A549 (cell line): ENCODE results near the gene PNPLA6. TPM values are rescaled to one million over a fixed set of nuclear protein-coding genes. Genes with fewer than 3 reads are reported as not detected.

Experiments
- ATAC-seq, 2 experiments: fragments of 200-7000 bp in 1 of 2; fragments of >200 bp in 1 of 2; cut with Nextera tagmentation in 1 of 2; cut with Tn5 transposase in 1 of 2; 3 replicates each; pipeline versions ENCODE4 v1.8.0 to v1.9.1; 2018 to 2020; ENCODE audit warnings: mild to moderate bottlenecking in 1 of 2, moderate library complexity in 1 of 2
- CTCF ChIA-PET: fragments of 300-600 bp; sonication (Branson Sonifier 250); formaldehyde crosslinking; extraction: SDS; loops from one replicate; lab custom pipeline; 2021; ENCODE audit warnings: antibody characterized with exemption, inconsistent platforms; lab: Yijun Ruan, JAX
- POLR2A ChIA-PET: fragments of 350-600 bp; formaldehyde crosslinking; extraction: SDS; loops from one replicate; lab custom pipeline; 2021; ENCODE audit warnings: antibody characterized with exemption, inconsistent platforms; lab: Yijun Ruan, JAX
- DNase-seq, 2 experiments: peaks; one replicate each; pipeline versions ENCODE4 v3.0.0 to v3.0.0-alpha.2; 2011 to 2016; ENCODE audit warnings: low read depth in 1 of 2, low spot score in 1 of 2
- FAIRE-seq: peaks from 2 replicates; lab custom pipeline; 2011; peaks lifted over from hg19 to GRCh38; lab: Jason Lieb, UNC
- H3K27ac ChIP-seq, 2 experiments: fragments of >200 bp; sonication (Bioruptor Twin); formaldehyde crosslinking; 3 replicates each; pipeline ENCODE4 v1.5.1; 2016 to 2017
- H3K4me1 ChIP-seq: fragments of >200 bp; sonication (Bioruptor Twin); formaldehyde crosslinking; 3 replicates; pipeline ENCODE4 v1.6.1; 2016
- H3K4me2 ChIP-seq: fragments of >200 bp; sonication (Bioruptor Twin); formaldehyde crosslinking; 3 replicates; pipeline ENCODE4 v1.6.1; 2016
- H3K4me3 ChIP-seq: fragments of >200 bp; sonication (Bioruptor Twin); formaldehyde crosslinking; 3 replicates; pipeline ENCODE4 v1.5.1; 2016
- H3K9me3 ChIP-seq: fragments of >200 bp; sonication (Bioruptor Twin); formaldehyde crosslinking; 3 replicates; pipeline ENCODE4 v1.6.1; 2016
- BHLHE40 ChIP-seq: IDR thresholded peaks from 2 replicates; pipeline ENCODE4 v1.6.1; 2012; ENCODE audit warnings: low read depth, low read length, inconsistent platforms
- CEBPB ChIP-seq, 2 experiments: fragments of >200 bp in 1 of 2; sonication (Bioruptor Twin) in 1 of 2; formaldehyde crosslinking in 1 of 2; IDR thresholded peaks; 2 replicates each; pipeline ENCODE4 v1.6.1; 2012 to 2016
- ESRRA ChIP-seq: fragments of 150-350 bp; IDR thresholded peaks from 2 replicates; pipeline ENCODE4 v1.6.1; 2014; ENCODE audit warnings: mild to moderate bottlenecking, low read length, borderline replicate concordance
- FOSL2 ChIP-seq, 2 experiments: fragments of 450-650 bp in 1 of 2; fragments of >200 bp in 1 of 2; sonication (Bioruptor Twin) in 1 of 2; formaldehyde crosslinking; IDR thresholded peaks; 2 replicates each; pipeline versions ENCODE4 v1.5.0 to v1.6.1; 2016 to 2020; ENCODE audit warnings: mild to moderate bottlenecking in 1 of 2, moderate library complexity in 1 of 2
- FOXS1 ChIP-seq: fragments of 250-450 bp; sonication (Bioruptor Pico); IDR thresholded peaks from 2 replicates; pipeline ENCODE4 v1.5.0; 2020; ENCODE audit warnings: mild to moderate bottlenecking, moderate library complexity
- GATA3 ChIP-seq: IDR thresholded peaks from 2 replicates; pipeline ENCODE4 v1.6.1; 2012; ENCODE audit warnings: borderline replicate concordance
- NFE2L2 ChIP-seq: fragments of 150-350 bp; conservative IDR thresholded peaks from 2 replicates; pipeline ENCODE4 v1.6.1; 2014; ENCODE audit warnings: low read length
- NPAS2 ChIP-seq: fragments of 250-450 bp; sonication (Bioruptor Pico); IDR thresholded peaks from 2 replicates; pipeline ENCODE4 v1.8.0; 2022; ENCODE audit warnings: mild to moderate bottlenecking, moderate library complexity, borderline replicate concordance
- NR3C1 ChIP-seq: fragments of >200 bp; sonication (Bioruptor Twin); formaldehyde crosslinking; IDR thresholded peaks from 3 replicates; pipeline ENCODE4 v1.6.1; 2017
- POLR2AphosphoS2 ChIP-seq: conservative IDR thresholded peaks from 2 replicates; pipeline ENCODE4 v1.6.1; 2012; ENCODE audit warnings: low read length, improper control_type of control experiment, inconsistent platforms
- RFX5 ChIP-seq: fragments of 450-650 bp; IDR thresholded peaks from 2 replicates; pipeline ENCODE4 v1.7.1; 2014; ENCODE audit warnings: antibody characterized with exemption, mild to moderate bottlenecking, moderate library complexity
- RNF2 ChIP-seq: fragments of 200-600 bp; sonication (generic); IDR thresholded peaks from 2 replicates; pipeline ENCODE4 v1.6.1; 2016; ENCODE audit warnings: low read depth, mild to moderate bottlenecking, antibody characterized with exemption, moderate library complexity, borderline replicate concordance
- SREBF2 ChIP-seq: fragments of 450-650 bp; IDR thresholded peaks from 2 replicates; pipeline ENCODE4 v1.6.1; 2014; ENCODE audit warnings: mild to moderate bottlenecking, moderate library complexity
- TFCP2L1 ChIP-seq: fragments of 250-450 bp; sonication (Bioruptor Pico); IDR thresholded peaks from 2 replicates; pipeline ENCODE4 v1.5.0; 2021; ENCODE audit warnings: mild to moderate bottlenecking
- TP53 ChIP-seq: fragments of 250-450 bp; sonication (Bioruptor Pico); IDR thresholded peaks from 2 replicates; pipeline ENCODE4 v1.5.0; 2021; ENCODE audit warnings: mild to moderate bottlenecking, moderate library complexity
- ZSCAN20 ChIP-seq: fragments of 250-450 bp; sonication (Bioruptor Pico); IDR thresholded peaks from 2 replicates; pipeline ENCODE4 v1.8.0; 2022; ENCODE audit warnings: mild to moderate bottlenecking, moderate library complexity
- WGBS: methylation state at CpG from one replicate; pipeline ENCODE4 v1.1.6; 2017; ENCODE audit errors: missing lambda C conversion rate; 5-methylcytosine and 5-hydroxymethylcytosine counted together
- polyA plus RNA-seq, 4 experiments: library from polyadenylated mRNA; depleted of rRNA in 3 of 4; stranded (reverse); fragments of >200 nt; fragmentation: RNase III in 1 of 4; extraction: RNeasy Plus Mini Kit Qiagen cat#74134 plus additional on column Dnase treatment in 1 of 4; gene quantifications; 2 replicates in 3 of 4; 3 replicates in 1 of 4; pipeline ENCODE4 v1.2.3, GENCODE V29; 2011 to 2017
- TF ChIP-seq, protein P1 (sequence below): fragments of >200 bp; sonication (Bioruptor Twin); formaldehyde crosslinking; IDR thresholded peaks from 3 replicates; pipeline ENCODE4 v1.5.1; 2016
- TF ChIP-seq, protein P2 (sequence below): IDR thresholded peaks from 2 replicates; pipeline ENCODE4 v1.6.1; 2012

Gene PNPLA6
- polyA plus RNA-seq, 2 of the 4 experiments (the other 2 are of a cell fraction), result 17.0 to 58.1 TPM

DNA sequence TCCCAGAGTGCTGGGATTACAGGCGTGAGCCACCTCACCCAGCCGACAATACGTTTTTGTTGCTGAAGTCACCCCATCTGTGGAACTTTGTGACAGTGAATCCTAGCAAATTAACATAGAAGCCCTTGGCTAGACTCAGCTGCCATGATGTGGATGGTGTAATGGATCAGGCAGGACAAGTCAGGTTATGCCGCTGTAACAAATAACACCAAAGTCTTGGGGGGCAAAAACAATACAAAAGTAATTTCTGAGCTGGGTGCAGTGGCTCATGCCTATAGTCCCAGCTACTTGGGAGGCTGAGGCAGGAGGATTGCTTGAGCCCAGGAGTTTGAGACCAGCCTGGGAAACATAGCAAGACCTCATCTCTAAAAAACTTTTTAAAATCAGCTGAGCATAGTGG lies 29.3 kb downstream of the PNPLA6 start:
- H3K4me2 ChIP-seq, result no peak overlapping the region
- CTCF ChIA-PET, result interaction anchor here (1.1 to 5.3 kb wide), 2 partner anchors 116 to 235 kb away, joined by 3 to 45 read pairs; partner anchors contain the start of gene TRAPPC5
- no peak overlapping the region for H3K4me3 ChIP-seq
- POLR2A ChIA-PET, result interaction anchor here (1.1 kb wide), 1 partner anchor 65 kb away, joined by 3 read pairs; the partner anchor contains the start of genes PET100 and XAB2
- no peak overlapping the region for H3K27ac ChIP-seq
- ATAC-seq (no peak), FAIRE-seq (no peak), DNase-seq (no peak)
- TF ChIP-seq RNF2, result no peak
- TF ChIP-seq FOXS1 (CRISPR knock-in tag), result no peak
- no peak for TF ChIP-seq GATA3
- TF ChIP-seq NPAS2 (CRISPR knock-in tag), result no peak
- no peak for TF ChIP-seq POLR2AphosphoS2
- TF ChIP-seq TFCP2L1 (CRISPR knock-in tag), result no peak
- no peak for TF ChIP-seq SREBF2
- no peak for TF ChIP-seq NFE2L2
- no peak for TF ChIP-seq RFX5
- TF ChIP-seq ESRRA, result no peak
- TF ChIP-seq, protein P1, sequence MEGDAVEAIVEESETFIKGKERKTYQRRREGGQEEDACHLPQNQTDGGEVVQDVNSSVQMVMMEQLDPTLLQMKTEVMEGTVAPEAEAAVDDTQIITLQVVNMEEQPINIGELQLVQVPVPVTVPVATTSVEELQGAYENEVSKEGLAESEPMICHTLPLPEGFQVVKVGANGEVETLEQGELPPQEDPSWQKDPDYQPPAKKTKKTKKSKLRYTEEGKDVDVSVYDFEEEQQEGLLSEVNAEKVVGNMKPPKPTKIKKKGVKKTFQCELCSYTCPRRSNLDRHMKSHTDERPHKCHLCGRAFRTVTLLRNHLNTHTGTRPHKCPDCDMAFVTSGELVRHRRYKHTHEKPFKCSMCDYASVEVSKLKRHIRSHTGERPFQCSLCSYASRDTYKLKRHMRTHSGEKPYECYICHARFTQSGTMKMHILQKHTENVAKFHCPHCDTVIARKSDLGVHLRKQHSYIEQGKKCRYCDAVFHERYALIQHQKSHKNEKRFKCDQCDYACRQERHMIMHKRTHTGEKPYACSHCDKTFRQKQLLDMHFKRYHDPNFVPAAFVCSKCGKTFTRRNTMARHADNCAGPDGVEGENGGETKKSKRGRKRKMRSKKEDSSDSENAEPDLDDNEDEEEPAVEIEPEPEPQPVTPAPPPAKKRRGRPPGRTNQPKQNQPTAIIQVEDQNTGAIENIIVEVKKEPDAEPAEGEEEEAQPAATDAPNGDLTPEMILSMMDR, result no peak
- H3K9me3 ChIP-seq, result no peaks in the 10 kb centered on the region
- WGBS, result 63% methylated on average over 4 of the region's 4 CpGs
- H3K4me1 ChIP-seq, result no peaks in the 10 kb centered on the region

DNA sequence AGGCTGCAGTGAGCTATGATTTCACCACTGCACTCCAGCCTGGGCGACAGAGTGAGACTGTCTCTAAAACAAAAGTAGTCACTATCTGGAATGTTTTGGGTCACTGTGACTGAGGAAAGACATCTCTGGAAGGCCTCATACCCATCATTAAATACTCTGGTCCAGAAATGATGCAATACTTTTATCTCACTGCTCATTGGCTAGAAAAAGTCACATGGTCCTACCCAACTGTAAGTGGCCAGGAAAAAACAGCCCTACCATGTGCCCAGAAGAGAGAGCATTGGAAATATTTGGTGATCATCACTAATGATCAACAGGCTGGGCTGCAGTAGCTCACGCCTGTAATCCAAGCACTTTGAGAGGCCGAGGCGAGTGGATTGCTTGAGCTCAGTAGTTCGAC lies 29.8 kb downstream of the PNPLA6 start:
- no peak overlapping the region for H3K4me3 ChIP-seq
- peak in 1 of 2 experiments; percentile 30; a peak in 1 of 4 replicates for TF ChIP-seq CEBPB (IDR thresholded peaks at IDR 0.05)
- TF ChIP-seq NR3C1, result no peak
- ChIA-PET CTCF (interaction anchor here (1.1 to 5.3 kb wide), 2 partner anchors 115 to 235 kb away, joined by 3 to 45 read pairs; partner anchors contain the start of gene TRAPPC5), POLR2A (interaction anchor here (1.1 kb wide), 1 partner anchor 64 kb away, joined by 3 read pairs; the partner anchor contains the start of genes PET100 and XAB2)
- WGBS, result 75% methylated on average over 5 of the region's 5 CpGs
- no peaks in the 10 kb centered on the region for H3K9me3 ChIP-seq
- ATAC-seq (no peak), FAIRE-seq (no peak), DNase-seq (no peak)
- no peak overlapping the region for H3K4me2 ChIP-seq
- no peaks in the 10 kb centered on the region for H3K4me1 ChIP-seq
- no peak overlapping the region for H3K27ac ChIP-seq

DNA sequence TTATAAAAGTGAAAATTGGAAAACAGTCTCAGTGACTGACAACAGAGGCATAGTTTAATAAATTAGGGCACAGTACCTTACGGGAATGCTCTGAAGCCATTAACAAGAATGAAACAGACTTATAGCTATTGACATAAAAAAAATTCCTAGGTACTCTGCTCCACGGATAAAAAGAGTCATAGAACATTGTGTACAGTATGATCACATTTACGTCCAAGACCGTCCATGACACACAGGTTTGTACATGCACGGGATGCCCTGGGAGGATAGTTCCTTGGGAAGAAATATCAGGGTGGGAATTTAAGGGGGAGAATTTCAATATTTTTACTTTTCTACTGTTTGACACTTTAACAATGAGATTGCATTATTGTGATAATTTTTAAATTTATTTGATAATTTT lies 35.2 kb downstream of the PNPLA6 start:
- FAIRE-seq (no peak), DNase-seq (no peak)
- WGBS, result 37% methylated on average over 5 of the region's 5 CpGs
- H3K27ac ChIP-seq, result no peak overlapping the region
- TF ChIP-seq TFCP2L1 (CRISPR knock-in tag) (no peak), NPAS2 (CRISPR knock-in tag) (no peak), ZSCAN20 (CRISPR knock-in tag) (no peak), GATA3 (no peak), BHLHE40 (no peak), FOXS1 (CRISPR knock-in tag) (no peak), POLR2AphosphoS2 (no peak), NFE2L2 (no peak), FOSL2 (IDR thresholded peaks at IDR 0.05) (no peak), FOSL2 (CRISPR knock-in tag; IDR thresholded peaks at IDR 0.05) (no peak), TP53 (CRISPR knock-in tag) (no peak)
- TF ChIP-seq, protein P1, result no peak
- TF ChIP-seq, protein P2, sequence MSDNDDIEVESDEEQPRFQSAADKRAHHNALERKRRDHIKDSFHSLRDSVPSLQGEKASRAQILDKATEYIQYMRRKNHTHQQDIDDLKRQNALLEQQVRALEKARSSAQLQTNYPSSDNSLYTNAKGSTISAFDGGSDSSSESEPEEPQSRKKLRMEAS, result no peak
- TF ChIP-seq, all 56 proteins: peak for 0
- no peak overlapping the region for H3K4me2 ChIP-seq
- ATAC-seq, result no peak
- no peaks in the 10 kb centered on the region for H3K9me3 ChIP-seq
- no peaks in the 10 kb centered on the region for H3K4me1 ChIP-seq
- ChIA-PET POLR2A (no interaction called here), CTCF (no interaction called here)
- H3K4me3 ChIP-seq, result no peak overlapping the region
